ENCODE results near the gene GPR45. TPM values are rescaled to one million over a fixed set of nuclear protein-coding genes. Genes with fewer than 3 reads are reported as not detected.

Gene GPR45
- total and polyA plus RNA-seq, 4 donors = not detected

- TF ChIP-seq RAD21 (IDR thresholded peaks at IDR 0.05) (no peak), EGR1 (IDR thresholded peaks at IDR 0.05; ENCODE audit: low read depth in 2 of 2) (no peak), FOXA2 (IDR thresholded peaks at IDR 0.05) (no peak), RXRA (IDR thresholded peaks at IDR 0.05) (no peak), CTCF (IDR thresholded peaks at IDR 0.05; ENCODE audit: low read depth, low read length, missing input control) (no peak), TAF1 (conservative IDR thresholded peaks at IDR 0.05) (no peak), HNF4A (conservative IDR thresholded peaks at IDR 0.05) (no peak), HNF4G (IDR thresholded peaks at IDR 0.05) (no peak), MAX (IDR thresholded peaks at IDR 0.05) (no peak), ZBTB33 (IDR thresholded peaks at IDR 0.05) (no peak), FOXA1 (IDR thresholded peaks at IDR 0.05) (no peak)
- H3K4me3 ChIP-seq (ENCODE audit: low read depth in 1 of 3, low read length in 3 of 3) = no peak overlapping the region
- no peaks in the 10 kb centered on the region for H3K27me3 ChIP-seq (ENCODE audit: control insufficient read depth in 4 of 4, insufficient read depth in 4 of 4, low read length in 3 of 4)
- H3K36me3 ChIP-seq (ENCODE audit: control insufficient read depth in 4 of 4, insufficient read depth in 3 of 4, low read depth in 1 of 4, low read length in 3 of 4) = peaks cover 4 to 23% (median 19%) of the 10 kb centered on the region in 4 donors
- H3K9ac ChIP-seq (ENCODE audit: low read depth in 1 of 2, low read length in 2 of 2) = no peak overlapping the region
- no peak for DNase-seq (ENCODE audit: low spot score)
- WGBS = 93% methylated on average over 10 of the region's 10 CpGs
- no peaks in the 10 kb centered on the region for H3K9me3 ChIP-seq (ENCODE audit: control insufficient read depth in 4 of 4, low read length in 3 of 4)
- no peaks in the 10 kb centered on the region for H3K4me1 ChIP-seq (ENCODE audit: control insufficient read depth in 4 of 4, insufficient read depth in 4 of 4, low read length in 3 of 4)
- no peak overlapping the region for H3K27ac ChIP-seq (ENCODE audit: low read depth in 1 of 2, low read length in 2 of 2)
Measured at GRCh38 chr2:105262651-105263091, 21.1 kb downstream of the GPR45 start.

- H3K9me3 ChIP-seq (ENCODE audit: control insufficient read depth in 4 of 4, low read length in 3 of 4) = no peaks in the 10 kb centered on the region
- TF ChIP-seq SP1 (IDR thresholded peaks at IDR 0.05) (no peak), REST (IDR thresholded peaks at IDR 0.05) (no peak), ZBTB33 (IDR thresholded peaks at IDR 0.05) (no peak), NR2F2 (IDR thresholded peaks at IDR 0.05) (no peak), TAF1 (conservative IDR thresholded peaks at IDR 0.05) (no peak), HNF4G (IDR thresholded peaks at IDR 0.05) (no peak), ATF3 (IDR thresholded peaks at IDR 0.05) (no peak), RXRA (IDR thresholded peaks at IDR 0.05) (no peak), FOXA1 (IDR thresholded peaks at IDR 0.05) (no peak), FOXA2 (IDR thresholded peaks at IDR 0.05) (no peak)
- 97% methylated on average over 21 of the region's 21 CpGs for WGBS
- no peaks in the 10 kb centered on the region for H3K4me1 ChIP-seq (ENCODE audit: control insufficient read depth in 4 of 4, insufficient read depth in 4 of 4, low read length in 3 of 4)
- DNase-seq (ENCODE audit: low spot score) = no peak
- no peak overlapping the region for H3K4me3 ChIP-seq (ENCODE audit: low read depth in 1 of 3, low read length in 3 of 3)
- H3K9ac ChIP-seq (ENCODE audit: low read depth in 1 of 2, low read length in 2 of 2) = no peak overlapping the region
- H3K27me3 ChIP-seq (ENCODE audit: control insufficient read depth in 4 of 4, insufficient read depth in 4 of 4, low read length in 3 of 4) = no peaks in the 10 kb centered on the region
- no peak overlapping the region for H3K27ac ChIP-seq (ENCODE audit: low read depth in 1 of 2, low read length in 2 of 2)
- H3K36me3 ChIP-seq (ENCODE audit: control insufficient read depth in 4 of 4, insufficient read depth in 3 of 4, low read depth in 1 of 4, low read length in 3 of 4) = peaks cover 11 to 77% (median 53%) of the 10 kb centered on the region in 4 donors
Measured at GRCh38 chr2:105269426-105269825, 27.9 kb downstream of the GPR45 start.

Measured in liver (tissue), 9 donors.